Skin epidermis (tissue), 12 donors: Measurements from ENCODE around the gene PHLDA3.

ENCODE experiments used
- H3K27ac ChIP-seq, 21 experiments: fragments of 200-600 bp; sonication (generic) in 11 of 21; one replicate each; pipeline ENCODE4 v1.5.0; 2020; ENCODE audit warnings: mild to moderate bottlenecking in 3 of 21, inconsistent platforms in 2 of 21, moderate library complexity in 2 of 21
- H3K4me3 ChIP-seq, 7 experiments: fragments of 200-600 bp; sonication (generic) in 2 of 7; one replicate each; pipeline ENCODE4 v1.5.0; 2020; ENCODE audit warnings: inconsistent platforms in 2 of 7, mild to moderate bottlenecking in 2 of 7, moderate library complexity in 1 of 7

Gene PHLDA3

DNA sequence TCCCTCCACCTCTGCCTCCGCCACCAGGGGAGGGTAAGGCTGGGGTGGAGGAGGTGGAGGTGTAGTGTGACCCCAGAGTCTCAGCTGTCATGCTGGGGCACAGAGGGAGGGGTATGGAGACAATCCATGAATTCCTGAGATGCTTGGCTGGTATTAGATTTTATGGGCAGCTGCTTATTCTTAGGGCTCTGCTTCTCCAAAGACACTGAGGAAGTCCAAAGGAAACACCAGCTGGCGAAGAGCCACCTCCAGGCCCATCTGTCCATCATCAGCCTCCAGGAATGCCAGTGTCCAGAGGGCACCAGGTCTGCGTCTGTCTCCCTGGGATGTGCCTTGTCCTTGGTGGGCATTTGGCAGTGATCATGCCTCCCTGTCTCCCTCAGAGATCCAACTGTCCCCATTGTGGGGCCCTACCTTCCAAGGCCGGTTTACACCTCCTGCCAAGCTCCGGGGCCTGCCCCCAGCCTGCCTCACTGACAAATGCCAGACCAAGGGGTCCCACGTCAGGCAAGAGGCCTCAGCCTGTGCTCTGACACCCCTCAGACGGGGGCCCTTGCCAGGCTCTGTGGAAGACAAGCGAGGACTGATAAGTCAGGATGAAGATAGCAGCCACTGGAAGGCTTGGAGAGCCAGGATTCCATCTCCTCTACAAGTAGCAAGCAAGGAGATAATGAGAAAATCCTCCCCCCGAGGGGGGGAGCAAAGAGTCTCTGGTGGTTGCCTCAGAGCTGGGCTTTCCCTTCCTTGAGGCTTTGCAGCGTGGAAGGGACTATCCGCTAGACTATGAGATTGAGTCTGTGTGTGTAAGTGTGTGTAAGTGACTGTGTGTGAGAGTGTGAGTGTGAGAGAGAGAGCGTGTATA is 49.0 kb downstream of the PHLDA3 start:
- Histone ChIP-seq H3K4me3 (no peak overlapping the region), H3K27ac (no peak overlapping the region)

DNA sequence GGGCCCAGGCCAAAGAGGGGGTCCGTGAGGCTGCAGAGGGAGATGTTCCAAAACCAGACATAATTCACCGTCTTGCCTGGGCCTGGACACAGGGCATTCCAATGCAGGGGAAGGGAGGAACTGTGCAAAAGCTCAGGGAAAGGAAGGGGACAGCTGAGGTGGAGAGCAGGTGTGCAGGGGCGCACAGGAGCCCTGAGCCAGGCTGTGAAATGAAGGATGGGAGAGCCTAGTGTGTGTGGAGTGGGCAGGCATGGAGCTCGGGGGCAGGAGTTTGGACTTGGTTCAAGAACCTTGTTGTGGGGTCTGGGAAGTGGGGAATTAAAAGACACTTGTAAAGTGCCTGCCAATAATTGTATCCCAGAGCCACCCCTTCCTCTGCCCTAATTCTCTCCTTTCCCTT is 49.7 kb downstream of the PHLDA3 start:
- H3K4me3 ChIP-seq = no peak overlapping the region
- no peak overlapping the region for H3K27ac ChIP-seq

DNA sequence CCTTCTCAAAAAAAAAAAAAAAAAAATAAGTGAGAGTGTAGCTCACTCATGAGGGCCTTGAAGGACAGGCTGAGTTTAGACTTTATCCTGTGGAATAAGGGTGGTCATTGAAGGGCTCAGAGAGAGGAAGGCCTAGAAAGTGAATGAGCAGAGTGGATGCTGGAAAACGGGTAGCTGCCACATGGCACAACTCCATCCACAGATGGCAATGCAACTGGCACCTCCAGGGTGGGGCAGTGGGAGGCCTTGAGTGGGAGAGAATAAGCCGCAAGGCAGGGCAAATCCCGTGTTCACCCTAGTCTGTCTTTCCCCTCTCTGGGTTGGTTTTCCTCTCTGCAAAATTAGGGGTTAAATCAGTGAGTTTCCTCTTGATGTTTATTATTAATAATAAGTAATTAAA is 50.5 kb downstream of the PHLDA3 start:
- no peak overlapping the region for H3K27ac ChIP-seq
- no peak overlapping the region for H3K4me3 ChIP-seq
